Gastroesophageal sphincter (tissue), 4 donors: ENCODE results near the gene IDH3A. TPM values are rescaled to one million over a fixed set of nuclear protein-coding genes. Genes with fewer than 3 reads are reported as not detected.

Experiments
- ATAC-seq: fragments of 150-250 bp; one replicate; pipeline ENCODE4 v1.9.1; 2016; ENCODE audit warnings: mild to moderate bottlenecking, moderate library complexity
- H3K27ac ChIP-seq, 4 donors: fragments of 200-600 bp; sonication (generic) in 3 of 4; 1 replicate in 3 of 4; 2 replicates in 1 of 4; pipeline ENCODE4 v1.5.1; 2016 to 2019
- H3K27me3 ChIP-seq: fragments of 200-600 bp; sonication (generic); one replicate; pipeline ENCODE4 v1.5.1; 2019
- H3K36me3 ChIP-seq, 2 donors: fragments of 200-600 bp; sonication (generic); one replicate each; pipeline ENCODE4 v1.5.1; 2019; ENCODE audit warnings: control low read depth in 1 of 2
- H3K4me1 ChIP-seq, 3 donors: fragments of 200-600 bp; sonication (generic); 1 replicate in 2 of 3; 2 replicates in 1 of 3; pipeline ENCODE4 v1.5.1; 2016 to 2019; ENCODE audit warnings: control low read depth in 2 of 3
- H3K4me3 ChIP-seq, 2 donors: fragments of 200-600 bp; sonication (generic); one replicate each; pipeline ENCODE4 v1.5.1; 2019; ENCODE audit warnings: mild to moderate bottlenecking in 1 of 2, moderate library complexity in 1 of 2
- H3K9me3 ChIP-seq, 3 donors: fragments of 200-600 bp; sonication (generic); one replicate each; pipeline ENCODE4 v1.5.1; 2017 to 2019; ENCODE audit warnings: control low read depth in 2 of 3
- CTCF ChIP-seq, 4 experiments: fragments of 200-600 bp in 2 of 4; fragments of 450-650 bp in 2 of 4; sonication (generic) in 1 of 4; IDR thresholded peaks; one replicate each; pipeline ENCODE4 v1.5.1; 2017 to 2019; ENCODE audit warnings: antibody characterized with exemption in 4 of 4, mild to moderate bottlenecking in 2 of 4, moderate library complexity in 2 of 4
- EP300 ChIP-seq: sonication (generic); formaldehyde crosslinking; IDR thresholded peaks from one replicate; pipeline ENCODE4 v1.6.1; 2017; ENCODE audit warnings: antibody characterized with exemption, mild to moderate bottlenecking
- POLR2A ChIP-seq, 2 donors: fragments of 450-650 bp; IDR thresholded peaks; one replicate each; pipeline ENCODE4 v1.6.1; 2017; ENCODE audit warnings: antibody characterized with exemption in 2 of 2, mild to moderate bottlenecking in 2 of 2, moderate library complexity in 1 of 2
- POLR2AphosphoS5 ChIP-seq: sonication (generic); formaldehyde crosslinking; IDR thresholded peaks from one replicate; pipeline ENCODE4 v1.6.1; 2017; ENCODE audit warnings: antibody characterized with exemption
- WGBS, 2 donors: methylation state at CpG; one replicate each; pipeline ENCODE4 v1.1.5; 2018; ENCODE audit warnings: low coverage in 1 of 2; 5-methylcytosine and 5-hydroxymethylcytosine counted together
- total RNA-seq, 4 donors: library from RNA; depleted of rRNA; stranded (reverse); fragments of >200 nt; gene quantifications; one replicate each; pipeline ENCODE4 v1.1.0, GENCODE V29; 2016

The IDH3A gene
- total RNA-seq, 4 donors from 2014 or later = 81.1 to 129 (median 97.0) TPM

- Histone ChIP-seq H3K27ac (no peak overlapping the region), H3K4me3 (no peak overlapping the region), H3K4me1 (peaks cover 0 to 21% (median 0%) of the 10 kb centered on the region in 3 donors), H3K36me3 (no peaks in the 10 kb centered on the region), H3K27me3 (no peaks in the 10 kb centered on the region), H3K9me3 (no peaks in the 10 kb centered on the region)
- TF ChIP-seq CTCF (IDR thresholded peaks at IDR 0.05) = no peak
- TF ChIP-seq EP300 = no peak
- TF ChIP-seq POLR2A (IDR thresholded peaks at IDR 0.05) = no peak
- no peak for TF ChIP-seq POLR2AphosphoS5
- ATAC-seq = no peak
- 80 to 86% methylated on average over 4 to 5 of the region's 8 CpGs for WGBS, 2 donors
Measured at GRCh38 chr15:78129077-78129750, 19.9 kb upstream of the IDH3A start.

- Histone ChIP-seq H3K36me3 (no peaks in the 10 kb centered on the region), H3K27me3 (no peaks in the 10 kb centered on the region), H3K27ac (peak overlapping the region in 2 of 4 donors; percentile 88 to 94), H3K9me3 (no peaks in the 10 kb centered on the region), H3K4me3 (no peak overlapping the region), H3K4me1 (peaks cover 0 to 21% (median 0%) of the 10 kb centered on the region in 3 donors)
- 90 to 100% methylated on average over 1 to 4 of the region's 5 CpGs for WGBS, 2 donors
- no peak for TF ChIP-seq POLR2A (IDR thresholded peaks at IDR 0.05)
- no peak for TF ChIP-seq EP300
- no peak for TF ChIP-seq POLR2AphosphoS5
- no peak for TF ChIP-seq CTCF (IDR thresholded peaks at IDR 0.05)
- no peak for ATAC-seq
Measured at GRCh38 chr15:78129751-78130287, 19.3 kb upstream of the IDH3A start.

GRCh38 chr15:78130466-78131294 is 18.5 kb upstream of the IDH3A start:
- no peaks in the 10 kb centered on the region for H3K36me3 ChIP-seq
- peak; percentile 44 for ATAC-seq
- no peak for TF ChIP-seq CTCF (IDR thresholded peaks at IDR 0.05)
- TF ChIP-seq EP300 = no peak
- TF ChIP-seq POLR2AphosphoS5 = no peak
- TF ChIP-seq POLR2A (IDR thresholded peaks at IDR 0.05) = no peak
- H3K27me3 ChIP-seq = no peaks in the 10 kb centered on the region
- no peaks in the 10 kb centered on the region for H3K9me3 ChIP-seq
- H3K4me1 ChIP-seq = peaks cover 0 to 21% (median 0%) of the 10 kb centered on the region in 3 donors
- 77% methylated on average over 3 of the region's 51 CpGs; no CpG with 5 or more reads in 1 of the 2 donors for WGBS, 2 donors
- peak overlapping the region in 3 of 4 donors; percentile 82 to 94 (median 88) for H3K27ac ChIP-seq
- peak overlapping the region; percentile 47 to 87 for H3K4me3 ChIP-seq

- H3K4me1 ChIP-seq = peaks cover 0 to 21% (median 0%) of the 10 kb centered on the region in 3 donors
- H3K27me3 ChIP-seq = no peaks in the 10 kb centered on the region
- H3K4me3 ChIP-seq = peak within 1 kb of the TSS; percentile 47 to 87
- no peaks in the 10 kb centered on the region for H3K9me3 ChIP-seq
- ATAC-seq = peak; percentile 93
- peak within 1 kb of the TSS; percentile 41 to 94 (median 85) for H3K27ac ChIP-seq
- no peaks in the 10 kb centered on the region for H3K36me3 ChIP-seq
- 0% methylated on average over 1 to 2 of the region's 79 CpGs for WGBS, 2 donors
- TF ChIP-seq POLR2AphosphoS5 (peak; percentile 27), EP300 (peak; percentile 23), POLR2A (IDR thresholded peaks at IDR 0.05) (peak; percentile 16 to 19), CTCF (IDR thresholded peaks at IDR 0.05) (peak in 3 of 4 experiments; percentile 89 to 93 (median 90))
Measured at GRCh38 chr15:78131295-78132061, 17.7 kb upstream of the IDH3A start, which contains the start of gene CIB2. CIB2 (minus strand) TSS chr15:78131445; CDS start chr15:78131215, 230 bp downstream.
